ENCODE measurements around the gene RGS1. TPM values are rescaled to one million over a fixed set of nuclear protein-coding genes. Genes with fewer than 3 reads are reported as not detected.

The RGS1 gene
- total and polyA plus RNA-seq, 5 experiments from 2014 or later = 0.58 to 37.6 (median 3.9) TPM

- Mint-ChIP-seq H3K27me3 (no peaks in the 10 kb centered on the region), H3K4me1 (peaks cover 3 to 8% (median 7%) of the 10 kb centered on the region in 4 donors), H3K27ac (peak overlapping the region in 6 of 10 donors; percentile 9 to 43 (median 14)), H3K4me3 (no peak overlapping the region), H3K36me3 (no peaks in the 10 kb centered on the region), H3K9me3 (no peaks in the 10 kb centered on the region)
- POLR2A ChIA-PET = no interaction called here
- DNase-seq (no peak), ATAC-seq (no peak)
Observed at GRCh38 chr1:192559115-192560006, 16.2 kb upstream of the RGS1 start.

- Mint-ChIP-seq H3K27ac (no peak overlapping the region), H3K4me1 (peaks cover 5 to 14% (median 11%) of the 10 kb centered on the region in 4 donors), H3K36me3 (no peaks in the 10 kb centered on the region), H3K4me3 (no peak overlapping the region), H3K9me3 (no peaks in the 10 kb centered on the region), H3K27me3 (no peaks in the 10 kb centered on the region)
- DNase-seq = no peak
- no peak for ATAC-seq
- POLR2A ChIA-PET = no interaction called here
Observed at GRCh38 chr1:192561301-192561700, 14.3 kb upstream of the RGS1 start.

GRCh38 chr1:192563129-192563528 lies 12.4 kb upstream of the RGS1 start:
- Mint-ChIP-seq H3K9me3 (no peaks in the 10 kb centered on the region), H3K4me3 (no peak overlapping the region), H3K27me3 (no peaks in the 10 kb centered on the region), H3K4me1 (peaks cover 5 to 14% (median 12%) of the 10 kb centered on the region in 4 donors), H3K36me3 (no peaks in the 10 kb centered on the region), H3K27ac (peak overlapping the region in 1 of 10 donors; percentile 31)
- POLR2A ChIA-PET = no interaction called here
- ATAC-seq (no peak), DNase-seq (no peak)

- ATAC-seq = no peak
- H3K4me3 Mint-ChIP-seq = no peak overlapping the region
- no peak overlapping the region for H3K27ac Mint-ChIP-seq
- DNase-seq = no peak
- peaks cover 5 to 13% (median 11%) of the 10 kb centered on the region in 4 donors for H3K4me1 Mint-ChIP-seq
- H3K27me3 Mint-ChIP-seq = no peaks in the 10 kb centered on the region
- no peaks in the 10 kb centered on the region for H3K36me3 Mint-ChIP-seq
- peaks cover 0 to 2% (median 0%) of the 10 kb centered on the region in 9 donors for H3K9me3 Mint-ChIP-seq
- POLR2A ChIA-PET = no interaction called here
Observed at GRCh38 chr1:192564099-192564498, 11.5 kb upstream of the RGS1 start.

DNA sequence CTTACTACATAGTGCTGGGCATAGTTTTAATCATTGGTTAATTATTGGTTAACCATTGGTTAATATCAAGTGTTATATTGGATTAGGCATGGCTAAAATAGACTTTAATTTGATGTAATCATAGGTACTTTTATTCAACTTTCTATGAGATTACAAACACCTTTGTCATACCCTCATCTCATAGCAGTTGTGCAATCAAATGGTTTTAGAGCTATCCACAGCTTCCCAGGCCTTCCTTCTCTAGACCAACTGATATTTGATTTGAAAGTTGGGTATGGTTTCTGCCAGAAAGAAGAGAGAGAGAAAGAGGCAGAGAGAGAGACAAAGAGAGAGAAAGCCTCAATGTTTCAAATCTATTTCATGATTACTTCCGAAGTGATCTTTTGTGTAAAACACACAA lies 9.6 kb upstream of the RGS1 start:
- ATAC-seq = no peak
- H3K4me3 Mint-ChIP-seq = no peak overlapping the region

GRCh38 chr1:192566657-192567056 lies 8.9 kb upstream of the RGS1 start:
- peaks cover 0 to 15% (median 7%) of the 10 kb centered on the region in 9 donors for H3K9me3 Mint-ChIP-seq
- H3K27me3 Mint-ChIP-seq = no peaks in the 10 kb centered on the region
- POLR2A ChIA-PET = no interaction called here
- DNase-seq = no peak
- H3K4me3 Mint-ChIP-seq = no peak overlapping the region
- H3K36me3 Mint-ChIP-seq = peaks cover 0 to 7% (median 3%) of the 10 kb centered on the region in 3 donors
- peaks cover 6 to 15% (median 11%) of the 10 kb centered on the region in 4 donors for H3K4me1 Mint-ChIP-seq
- no peak for ATAC-seq
- H3K27ac Mint-ChIP-seq = no peak overlapping the region

More for the DNA sequence above, 9.6 kb upstream of the RGS1 start:
- DNase-seq = no peak
- Mint-ChIP-seq H3K27me3 (no peaks in the 10 kb centered on the region), H3K36me3 (peaks cover 0 to 7% (median 3%) of the 10 kb centered on the region in 3 donors), H3K4me1 (peaks cover 3 to 9% (median 4%) of the 10 kb centered on the region in 4 donors), H3K9me3 (peaks cover 0 to 13% (median 6%) of the 10 kb centered on the region in 9 donors), H3K27ac (no peak overlapping the region)
- POLR2A ChIA-PET = no interaction called here

DNA sequence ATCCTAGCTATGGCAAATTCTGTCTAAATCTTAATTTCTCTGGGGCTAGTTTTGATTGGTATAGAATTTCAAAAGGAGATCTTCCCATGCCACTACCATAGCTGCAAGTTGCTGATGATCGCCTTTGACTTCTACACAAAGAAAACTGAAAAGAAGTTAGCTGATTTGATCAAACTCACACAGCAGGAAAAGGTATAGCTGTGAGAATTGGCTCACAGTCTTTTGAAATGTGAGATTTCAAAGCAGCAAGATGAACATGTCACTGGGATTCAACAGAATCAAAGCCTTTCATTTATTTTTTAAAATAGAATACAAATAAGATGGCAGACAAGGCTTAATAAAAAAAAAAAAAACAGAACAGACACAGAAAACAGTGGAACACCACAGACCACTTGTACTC lies 7.5 kb upstream of the RGS1 start:
- H3K27me3 Mint-ChIP-seq = no peaks in the 10 kb centered on the region
- POLR2A ChIA-PET = no interaction called here
- no peak for DNase-seq
- peaks cover 6 to 28% (median 15%) of the 10 kb centered on the region in 4 donors for H3K4me1 Mint-ChIP-seq
- peak overlapping the region in 1 of 10 donors; percentile 58 for H3K27ac Mint-ChIP-seq
- H3K4me3 Mint-ChIP-seq = no peak overlapping the region
- ATAC-seq = no peak
- peaks cover 0 to 7% (median 3%) of the 10 kb centered on the region in 3 donors for H3K36me3 Mint-ChIP-seq
- H3K9me3 Mint-ChIP-seq = peaks cover 0 to 15% (median 7%) of the 10 kb centered on the region in 9 donors

DNA sequence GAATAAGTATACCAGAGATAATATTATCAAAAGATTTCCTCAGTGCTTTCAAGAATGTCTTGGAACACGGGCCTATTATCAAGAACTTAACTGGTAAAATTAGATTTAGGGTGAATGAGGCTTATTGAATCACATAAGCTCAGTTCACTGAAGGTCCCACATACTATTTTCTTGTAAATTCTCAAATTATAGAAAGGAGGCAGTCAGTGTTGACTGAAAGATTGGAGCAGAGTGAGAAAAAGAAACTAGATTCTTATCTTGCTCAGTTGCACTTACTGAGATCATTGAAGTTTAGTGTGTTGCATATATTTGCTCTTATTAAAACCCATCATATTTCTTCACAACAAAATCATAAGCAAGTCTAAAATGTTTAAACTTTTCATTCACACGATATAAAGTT lies 3.9 kb upstream of the RGS1 start:
- POLR2A ChIA-PET = no interaction called here
- Mint-ChIP-seq H3K9me3 (peaks cover 0 to 15% (median 7%) of the 10 kb centered on the region in 9 donors), H3K27ac (peak overlapping the region in 7 of 10 donors; percentile 9 to 76 (median 39)), H3K36me3 (peaks cover 0 to 7% (median 3%) of the 10 kb centered on the region in 3 donors), H3K27me3 (peaks cover 0 to 4% (median 0%) of the 10 kb centered on the region in 5 donors), H3K4me3 (no peak overlapping the region), H3K4me1 (peaks cover 6 to 46% (median 25%) of the 10 kb centered on the region in 4 donors)
- DNase-seq (peak in 1 of 10 donors; percentile 15), ATAC-seq (no peak)

- POLR2A ChIA-PET = no interaction called here
- peaks cover 6 to 47% (median 25%) of the 10 kb centered on the region in 4 donors for H3K4me1 Mint-ChIP-seq
- DNase-seq (no peak), ATAC-seq (no peak)
- peaks cover 0 to 7% (median 3%) of the 10 kb centered on the region in 3 donors for H3K36me3 Mint-ChIP-seq
- H3K27ac Mint-ChIP-seq = peak overlapping the region in 3 of 10 donors; percentile 12 to 49 (median 45)
- no peak overlapping the region for H3K4me3 Mint-ChIP-seq
- H3K9me3 Mint-ChIP-seq = peaks cover 0 to 15% (median 7%) of the 10 kb centered on the region in 9 donors
- H3K27me3 Mint-ChIP-seq = peaks cover 0 to 4% (median 0%) of the 10 kb centered on the region in 5 donors
Observed at GRCh38 chr1:192573499-192573898, 2.1 kb upstream of the RGS1 start.

DNA sequence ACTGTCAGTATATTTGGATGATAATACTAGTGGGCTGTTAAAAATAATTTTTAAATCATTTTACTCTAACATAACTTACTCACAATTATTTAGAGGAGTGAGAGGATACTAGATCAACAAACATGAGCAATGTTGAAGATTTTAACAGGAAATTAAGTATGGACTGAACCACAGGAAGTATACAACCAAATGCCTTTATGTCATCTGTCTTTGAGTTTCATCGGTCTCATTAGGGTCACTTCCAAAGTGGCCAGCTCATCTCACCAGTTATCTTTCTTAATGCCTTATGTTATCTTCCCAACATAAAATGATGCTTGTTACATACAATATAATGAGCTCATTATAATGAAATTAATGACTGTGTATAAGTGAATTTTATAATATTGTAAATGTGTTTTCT lies 1.5 kb upstream of the RGS1 start:
- peaks cover 6 to 49% (median 25%) of the 10 kb centered on the region in 4 donors for H3K4me1 Mint-ChIP-seq
- DNase-seq (no peak), ATAC-seq (no peak)
- H3K4me3 Mint-ChIP-seq = no peak overlapping the region
- H3K27ac Mint-ChIP-seq = peak overlapping the region in 3 of 10 donors; percentile 8 to 49 (median 45)
- H3K36me3 Mint-ChIP-seq = peaks cover 0 to 7% (median 3%) of the 10 kb centered on the region in 3 donors
- peaks cover 0 to 4% (median 0%) of the 10 kb centered on the region in 5 donors for H3K27me3 Mint-ChIP-seq
- POLR2A ChIA-PET = no interaction called here
- H3K9me3 Mint-ChIP-seq = peaks cover 0 to 14% (median 7%) of the 10 kb centered on the region in 9 donors

DNA sequence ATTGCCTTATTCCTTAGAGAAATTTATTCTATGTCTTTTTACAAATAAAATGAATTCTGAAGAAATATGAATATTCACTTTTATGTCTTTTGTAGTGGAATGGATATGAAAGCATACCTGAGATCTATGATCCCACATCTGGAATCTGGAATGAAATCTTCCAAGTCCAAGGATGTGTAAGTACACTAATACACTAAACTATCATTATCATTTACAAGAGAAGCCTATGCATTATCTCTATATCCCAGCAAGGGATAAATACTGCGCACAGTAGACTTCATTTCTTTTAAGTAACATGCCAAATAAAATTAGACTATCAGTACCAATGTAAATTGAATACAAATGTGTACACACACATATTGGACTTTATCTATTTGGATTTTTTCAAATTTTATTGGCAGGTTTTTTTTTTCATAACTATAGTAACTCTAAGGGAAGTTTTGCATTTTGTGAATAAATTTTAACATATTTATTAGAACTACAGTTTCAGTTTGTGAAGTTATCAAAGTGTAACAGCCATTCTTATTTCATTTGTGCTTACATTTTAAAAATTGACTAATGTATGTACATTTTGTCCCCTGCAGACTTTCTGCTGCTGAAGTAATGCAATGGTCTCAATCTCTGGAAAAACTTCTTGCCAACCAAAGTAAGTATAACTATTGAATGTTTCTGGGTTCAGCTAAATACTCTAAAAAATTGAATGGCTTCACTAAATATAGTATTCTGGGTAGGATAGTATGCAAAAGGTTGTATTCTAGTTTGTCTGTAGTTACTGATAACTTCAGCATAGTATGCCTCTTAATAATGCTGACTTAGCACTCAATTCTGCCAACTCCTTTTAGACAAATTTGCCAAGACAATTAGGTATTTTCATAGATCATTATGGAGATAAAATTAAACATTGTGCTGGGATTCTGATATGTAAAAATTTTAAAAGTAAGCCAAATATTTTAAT lies 894 bp downstream of the RGS1 start:
- peaks cover 2 to 47% (median 23%) of the 10 kb centered on the region in 4 donors for H3K4me1 Mint-ChIP-seq
- peak overlapping the region in 6 of 10 donors; percentile 3 to 91 (median 72) for H3K4me3 Mint-ChIP-seq
- POLR2A ChIA-PET = no interaction called here
- peaks cover 0 to 4% (median 0%) of the 10 kb centered on the region in 5 donors for H3K27me3 Mint-ChIP-seq
- no peak for DNase-seq
- no peaks in the 10 kb centered on the region for H3K36me3 Mint-ChIP-seq
- H3K27ac Mint-ChIP-seq = peak overlapping the region; percentile 54 to 97 (median 89)
- no peaks in the 10 kb centered on the region for H3K9me3 Mint-ChIP-seq
- ATAC-seq = no peak
